Measurements from ENCODE around the gene ANKRA2.

The ANKRA2 gene, protein sequence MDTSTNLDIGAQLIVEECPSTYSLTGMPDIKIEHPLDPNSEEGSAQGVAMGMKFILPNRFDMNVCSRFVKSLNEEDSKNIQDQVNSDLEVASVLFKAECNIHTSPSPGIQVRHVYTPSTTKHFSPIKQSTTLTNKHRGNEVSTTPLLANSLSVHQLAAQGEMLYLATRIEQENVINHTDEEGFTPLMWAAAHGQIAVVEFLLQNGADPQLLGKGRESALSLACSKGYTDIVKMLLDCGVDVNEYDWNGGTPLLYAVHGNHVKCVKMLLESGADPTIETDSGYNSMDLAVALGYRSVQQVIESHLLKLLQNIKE

DNA sequence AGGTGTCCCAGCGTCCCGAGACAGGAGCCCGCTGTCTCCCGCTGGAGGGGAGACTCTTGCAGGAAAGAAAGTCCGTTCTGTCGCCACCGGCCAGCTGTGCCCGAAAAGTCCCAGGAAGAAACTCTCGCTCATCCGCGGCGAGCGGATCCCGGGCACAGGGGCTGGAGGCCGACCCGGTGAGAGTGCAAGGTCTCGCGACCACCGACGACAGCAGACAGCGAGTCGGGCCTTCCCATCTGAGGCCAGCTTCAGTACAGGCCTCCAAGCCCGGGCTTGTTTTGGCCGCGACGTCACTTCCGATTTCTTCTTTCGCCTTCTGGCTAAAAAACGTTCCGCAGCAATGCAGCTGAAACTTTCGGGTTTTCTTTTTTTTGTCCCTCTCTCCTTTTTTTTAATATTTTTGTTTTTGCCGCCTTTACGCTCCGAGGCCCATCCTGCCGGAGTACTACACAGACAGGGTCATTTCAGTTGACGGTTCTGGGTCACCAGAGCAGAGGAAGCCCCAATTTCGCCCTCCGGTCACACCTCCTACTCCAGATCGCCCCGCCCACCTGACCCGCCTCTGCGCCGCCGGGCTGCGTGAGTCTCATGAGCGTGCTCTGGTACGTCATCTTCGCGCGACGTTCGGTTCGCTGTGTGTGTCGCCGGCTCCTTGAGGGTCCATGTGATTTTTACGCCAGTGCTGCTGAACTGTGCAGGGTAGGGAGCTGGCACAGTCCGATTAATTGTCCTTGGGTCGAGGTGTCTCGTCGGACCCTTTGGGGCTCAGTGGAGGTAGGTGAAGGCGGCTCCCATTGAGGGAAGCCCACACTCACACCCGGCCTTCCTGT, at the start of gene ANKRA2, which contains the start of gene UTP15:
Gene ANKRA2 (minus strand): TSS at position 501 of the 830 bp plus-strand sequence. CDS start 2,758 bp downstream, outside the sequence.
Gene UTP15 (plus strand): TSS at position 605 of the 830 bp plus-strand sequence. CDS start 1,602 bp downstream, outside the sequence.
- peak; percentile 93 for DNase-seq

DNA sequence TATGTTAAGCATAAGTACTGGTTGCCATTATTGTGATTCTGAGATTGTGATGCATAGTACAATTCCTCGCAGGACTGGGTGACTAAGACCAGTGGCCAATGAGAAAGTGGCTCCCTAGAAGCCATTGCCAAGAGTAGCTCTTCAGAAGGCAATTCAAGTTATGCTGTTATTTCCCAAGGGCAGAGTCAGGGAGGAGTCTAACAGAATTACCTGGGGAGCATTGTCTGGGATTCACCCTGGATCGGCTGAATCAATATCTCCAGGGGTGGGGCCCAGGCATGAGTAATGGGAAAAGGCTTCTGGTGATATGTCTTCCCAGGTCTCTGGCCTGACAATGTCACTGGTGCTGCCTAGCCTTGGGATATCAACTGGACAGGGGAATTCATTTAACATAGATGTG, 49.6 kb upstream of the ANKRA2 start:
- no peak for DNase-seq

DNA sequence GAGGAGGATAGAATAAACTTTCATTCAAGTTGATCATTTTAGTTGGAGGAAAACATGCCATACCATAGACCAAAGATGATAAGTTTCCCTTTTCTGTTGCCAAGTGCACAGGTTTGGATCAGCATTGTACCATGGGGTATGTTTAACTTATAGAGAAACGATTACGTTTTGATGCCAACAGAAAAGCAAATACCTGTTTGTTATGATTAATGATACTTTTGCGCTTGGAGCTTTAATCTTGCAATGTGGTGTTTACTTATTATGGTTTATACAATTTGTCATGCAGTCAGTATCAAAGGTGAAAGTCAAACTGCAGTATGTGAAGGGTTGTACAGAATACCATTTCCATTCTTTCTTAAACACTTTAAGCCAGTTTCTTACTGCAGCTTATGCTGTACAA, 47.4 kb upstream of the ANKRA2 start:
- DNase-seq = no peak

DNA sequence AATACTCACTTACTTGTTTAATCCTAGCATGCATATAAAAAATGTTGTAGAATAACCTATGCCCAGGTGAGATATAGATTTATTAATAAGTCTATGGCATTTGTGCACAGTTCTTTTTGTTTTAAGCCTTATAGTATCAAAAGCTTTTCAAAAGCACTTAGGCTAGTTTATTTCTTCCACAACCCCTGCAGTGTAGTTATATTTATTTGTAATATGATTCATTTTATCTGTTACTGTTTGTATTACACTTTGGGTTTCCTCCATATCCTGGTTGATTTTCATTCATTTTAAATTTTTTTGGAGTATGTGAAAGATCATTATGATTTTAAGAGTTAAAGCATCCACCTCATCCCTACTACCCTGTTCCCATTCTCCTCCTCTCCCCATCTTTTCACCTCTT, 41.8 kb upstream of the ANKRA2 start:
- no peak for DNase-seq

DNA sequence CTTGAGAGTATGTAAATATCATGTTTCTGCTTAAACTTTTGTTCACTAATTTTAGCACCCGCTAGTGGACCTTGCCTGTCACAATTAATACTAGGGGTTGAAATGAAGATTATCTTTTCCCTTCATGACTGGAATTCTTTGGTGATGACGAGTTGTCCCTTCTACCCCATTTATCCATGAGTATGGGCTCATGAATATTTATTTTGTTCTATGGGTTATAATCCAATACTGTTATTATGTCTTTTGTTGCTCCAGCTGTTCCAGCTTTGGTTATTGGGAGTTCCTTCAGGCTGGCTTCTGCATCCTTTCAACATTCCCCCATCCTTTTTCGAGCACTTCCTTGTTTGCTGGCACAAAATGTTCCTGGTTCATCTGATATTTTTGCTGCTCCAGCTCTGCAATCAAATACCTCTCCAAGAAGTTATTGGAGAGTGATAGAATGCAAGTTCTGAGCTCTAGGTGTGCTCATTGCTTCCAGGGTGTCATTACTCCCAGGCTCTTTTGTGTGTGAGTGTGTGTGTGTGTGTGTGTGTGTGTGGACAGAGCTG, 40.8 kb upstream of the ANKRA2 start:
- DNase-seq = no peak

DNA sequence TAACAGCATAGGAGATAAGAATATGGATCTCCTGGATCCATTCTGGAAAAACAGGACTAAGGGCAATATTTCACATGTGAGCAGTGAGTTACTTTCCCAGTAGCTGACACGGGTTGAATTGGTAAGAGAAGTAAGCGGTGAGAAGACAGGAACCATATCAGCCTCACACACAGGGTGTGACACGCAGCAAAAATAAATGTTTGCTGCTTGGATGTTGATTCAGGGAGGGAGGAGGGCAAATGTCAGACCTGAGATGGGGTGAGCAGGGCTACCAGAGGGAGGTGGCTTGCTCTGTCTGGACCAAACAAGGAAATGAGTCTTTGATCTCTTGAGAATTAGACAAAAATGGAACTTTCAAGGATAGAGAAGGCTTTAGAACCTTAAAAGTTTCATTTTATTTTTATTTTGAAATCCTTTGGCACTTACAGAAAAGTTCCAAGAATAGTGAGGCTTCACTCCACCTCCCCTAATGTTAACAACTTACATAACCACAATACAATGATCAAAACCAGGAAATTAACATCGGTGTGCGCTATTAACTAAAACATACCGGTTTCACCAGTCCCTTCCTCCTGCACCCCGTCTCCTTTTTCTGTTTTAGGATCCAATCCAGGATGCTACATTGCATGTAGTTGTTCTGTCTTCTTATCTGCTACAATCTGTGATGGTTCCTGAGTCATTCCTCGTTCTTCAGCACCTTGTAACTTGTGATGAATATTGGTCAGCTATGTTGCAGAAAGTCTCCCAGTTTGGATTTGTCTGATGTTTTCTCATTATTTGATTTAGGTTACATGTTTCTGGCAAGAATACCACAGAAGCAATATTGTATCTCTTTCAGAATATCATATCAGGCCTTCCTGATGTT, 40.0 kb upstream of the ANKRA2 start:
- DNase-seq = no peak

DNA sequence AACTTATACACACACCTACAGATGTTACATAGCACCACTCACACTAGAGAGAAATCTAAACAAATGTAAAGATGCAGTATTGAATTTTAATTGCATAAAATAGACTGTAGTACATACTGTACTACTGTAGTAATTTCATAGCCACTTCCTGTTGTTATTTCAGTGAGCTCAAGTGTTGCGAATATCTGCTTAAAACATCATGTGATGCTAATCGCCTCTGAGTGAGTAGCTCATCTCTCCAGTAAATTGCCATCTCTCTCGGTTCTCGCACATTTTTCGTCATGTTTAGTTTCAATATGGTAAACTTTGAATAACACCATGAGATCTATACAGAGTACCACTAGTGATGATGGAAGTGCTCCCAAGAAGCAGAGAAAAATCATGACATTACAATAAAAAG, 38.6 kb upstream of the ANKRA2 start:
- DNase-seq = no peak

DNA sequence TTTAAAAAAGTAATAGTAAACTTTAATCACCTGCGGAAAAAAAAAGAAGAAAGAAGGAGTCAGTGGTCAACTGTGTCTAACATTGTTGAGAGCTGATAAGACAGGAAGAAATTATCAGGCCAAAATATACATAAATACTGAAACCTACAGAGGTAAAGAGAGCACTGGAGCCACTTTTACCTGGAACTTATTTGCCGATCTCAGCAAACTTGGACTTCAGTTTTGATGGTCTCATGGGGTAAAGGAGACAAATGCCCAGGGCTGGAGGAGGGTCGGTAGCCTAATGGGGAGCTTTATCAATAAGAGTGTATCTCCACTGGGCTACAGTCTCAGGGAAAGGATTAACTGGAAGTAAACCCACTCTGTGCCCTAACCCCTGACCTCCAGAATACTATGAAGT, 33.9 kb upstream of the ANKRA2 start:
- DNase-seq = no peak

DNA sequence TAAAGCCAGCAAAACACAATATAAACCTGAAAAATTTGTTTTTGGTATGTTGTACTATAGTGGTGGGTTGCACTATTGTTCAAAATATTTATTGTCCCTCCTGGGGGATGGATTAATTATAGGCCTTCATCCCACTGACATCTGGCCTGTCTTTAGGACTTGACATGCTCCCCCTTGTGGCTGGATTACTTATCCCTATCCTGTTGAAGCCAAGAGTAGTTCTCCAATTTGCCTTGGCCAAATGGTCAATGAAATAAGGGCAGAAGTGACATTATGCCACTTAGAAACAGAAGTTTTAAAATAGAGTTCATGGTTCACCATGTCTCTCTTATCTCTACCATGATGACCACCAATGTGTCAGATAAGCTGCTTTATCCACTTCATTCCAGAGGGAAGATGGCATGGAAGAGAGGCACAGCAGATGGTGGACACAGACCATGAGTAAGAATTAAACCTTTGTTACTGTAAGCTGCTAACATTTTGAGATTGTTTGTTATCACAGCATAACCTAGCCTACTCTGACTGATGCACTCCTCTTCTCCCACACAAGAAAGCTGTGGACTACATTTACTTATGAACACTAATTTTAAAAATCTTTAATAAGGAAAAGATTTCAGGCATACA, 31.4 kb upstream of the ANKRA2 start:
- DNase-seq = peak; percentile 3

DNA sequence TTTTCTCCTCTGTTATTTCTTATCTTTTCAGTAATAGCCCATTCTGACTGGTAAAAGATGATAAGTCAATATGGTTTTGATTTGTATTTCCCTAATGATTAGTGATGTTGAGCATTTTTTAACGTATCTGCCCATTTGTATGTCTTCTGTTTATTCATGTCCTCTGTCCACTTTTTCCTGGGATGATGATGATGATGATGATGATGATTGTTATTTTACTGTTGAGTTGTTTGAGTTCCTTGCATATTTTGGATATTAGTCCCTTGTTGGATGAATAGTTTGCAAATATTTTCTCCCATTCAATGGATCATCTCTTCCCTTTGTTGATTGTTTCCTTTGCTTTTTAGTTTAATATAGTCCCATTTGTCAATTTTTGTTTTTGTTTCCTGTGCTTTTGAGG, 27.1 kb upstream of the ANKRA2 start:
- no peak for DNase-seq

DNA sequence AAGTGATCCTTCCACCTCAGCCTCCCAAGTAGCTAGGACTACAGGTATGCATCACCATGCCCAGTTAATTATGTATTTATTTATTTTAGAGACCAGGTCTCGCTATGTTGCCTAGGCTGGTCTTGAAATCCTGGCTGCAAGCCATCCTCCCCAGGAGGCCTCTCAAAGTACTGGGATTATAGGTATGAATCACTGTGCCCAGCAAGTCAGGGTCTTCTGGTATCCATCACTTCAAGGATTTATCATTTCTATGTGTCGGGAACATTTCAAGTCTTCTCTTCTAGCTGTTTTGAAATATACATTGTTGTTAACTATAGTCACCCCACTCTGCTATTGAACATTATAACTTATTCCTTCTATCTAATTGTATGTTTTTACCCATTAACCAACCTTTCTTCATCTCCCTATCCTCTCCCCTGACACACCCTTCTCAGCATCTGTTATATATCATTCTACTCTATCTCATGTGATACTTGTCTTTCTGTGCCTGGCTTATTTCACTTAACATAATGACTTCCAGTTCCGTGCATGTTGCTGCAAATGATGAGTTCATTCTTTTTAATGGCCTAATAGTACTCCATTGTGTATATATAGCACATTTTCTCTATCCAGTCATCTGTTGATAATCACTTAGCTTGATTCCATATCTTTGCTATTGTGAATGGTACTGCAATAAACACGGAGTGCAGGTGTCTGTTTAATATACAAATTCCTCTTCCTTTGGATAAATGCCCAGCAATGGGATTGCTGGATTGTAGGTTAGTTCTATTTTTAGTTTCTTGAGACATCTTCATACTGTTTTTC, 26.5 kb upstream of the ANKRA2 start:
- DNase-seq = no peak

DNA sequence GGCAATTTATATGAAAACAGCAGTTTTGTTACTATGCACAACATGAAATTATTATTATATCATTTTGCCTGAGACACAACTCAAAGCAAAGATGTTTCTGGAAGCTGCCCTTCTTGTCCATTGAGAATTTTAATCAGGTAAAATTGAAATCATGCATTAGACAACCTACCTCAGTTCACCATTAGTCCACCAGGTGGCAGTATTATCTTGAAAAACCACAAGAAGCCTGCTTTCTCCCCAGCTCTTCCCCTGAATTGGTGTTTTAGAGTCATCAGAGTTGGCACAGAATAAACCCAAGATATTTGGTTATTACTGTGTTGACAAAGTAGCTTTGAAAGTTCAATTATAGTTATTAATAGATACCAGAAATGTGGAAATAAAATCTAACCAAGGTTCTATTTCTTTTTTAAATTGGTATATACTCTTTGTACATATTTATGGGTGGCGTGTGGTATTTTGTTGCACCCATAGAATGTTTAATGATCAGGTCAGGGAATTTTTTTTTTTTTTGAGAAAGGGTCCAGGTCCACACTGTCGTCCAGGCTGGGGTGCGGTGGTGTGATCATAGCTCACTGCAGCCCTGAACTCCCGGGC, 25.8 kb upstream of the ANKRA2 start:
- peak; percentile 84 for DNase-seq

DNA sequence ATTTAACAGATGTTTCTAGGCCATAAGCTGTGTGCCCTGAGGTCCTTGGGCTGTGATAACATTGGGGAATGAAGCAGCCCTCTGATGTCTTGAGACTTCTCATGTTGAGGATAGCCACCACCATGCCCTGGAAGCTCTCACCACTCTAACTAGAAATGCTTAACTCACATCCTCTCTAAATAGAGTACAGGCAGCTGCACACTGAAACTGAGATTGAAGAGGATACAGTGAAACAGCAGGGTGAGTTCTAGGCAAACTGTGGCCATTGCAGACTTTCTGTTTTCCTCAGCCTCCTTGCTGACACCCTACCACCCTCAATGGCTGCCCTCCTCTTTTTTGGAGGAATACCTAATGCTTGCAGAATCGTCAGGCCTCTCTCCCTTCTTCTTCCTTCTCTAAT, 22.5 kb upstream of the ANKRA2 start:
- DNase-seq = no peak

DNA sequence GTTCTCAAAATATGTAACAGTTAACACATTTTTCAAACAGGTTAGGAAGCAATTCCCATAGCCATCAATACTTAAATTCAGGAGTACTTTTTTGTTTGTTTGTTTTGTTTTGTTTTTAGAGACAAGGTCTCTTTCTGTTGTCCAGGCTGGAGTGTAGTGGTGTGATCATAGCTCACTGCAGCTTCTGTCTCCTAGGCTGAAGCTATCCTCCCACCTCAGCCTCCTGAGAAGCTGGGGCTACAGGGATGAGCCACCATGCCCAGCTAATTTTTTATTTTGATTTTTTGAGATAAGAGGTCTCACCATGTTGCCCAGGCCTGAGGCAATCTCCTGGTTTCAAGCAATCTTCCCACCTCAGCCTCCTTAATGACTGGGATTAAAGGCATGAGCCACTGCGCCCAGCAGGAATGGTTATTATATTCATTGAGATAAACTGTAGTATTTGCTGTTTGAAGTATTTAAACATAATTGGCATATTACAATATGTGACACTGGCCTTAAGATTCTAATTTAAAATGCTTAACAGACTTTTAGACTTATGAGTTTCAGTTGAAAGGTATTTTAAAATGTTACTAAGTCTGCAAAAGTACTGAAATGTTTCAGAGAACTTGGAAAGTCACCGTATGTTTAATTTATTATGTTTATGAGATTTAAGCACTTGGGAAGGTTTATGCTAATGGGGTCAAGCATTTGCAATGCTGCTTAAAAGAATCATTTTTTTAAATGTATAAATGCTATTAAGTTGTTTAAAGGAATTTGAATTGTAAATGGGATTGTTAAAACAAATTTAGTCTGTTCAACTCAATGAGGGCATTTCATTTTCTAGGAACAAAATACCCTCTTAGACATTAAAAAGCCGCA, 17.1 kb upstream of the ANKRA2 start:
- DNase-seq = no peak

DNA sequence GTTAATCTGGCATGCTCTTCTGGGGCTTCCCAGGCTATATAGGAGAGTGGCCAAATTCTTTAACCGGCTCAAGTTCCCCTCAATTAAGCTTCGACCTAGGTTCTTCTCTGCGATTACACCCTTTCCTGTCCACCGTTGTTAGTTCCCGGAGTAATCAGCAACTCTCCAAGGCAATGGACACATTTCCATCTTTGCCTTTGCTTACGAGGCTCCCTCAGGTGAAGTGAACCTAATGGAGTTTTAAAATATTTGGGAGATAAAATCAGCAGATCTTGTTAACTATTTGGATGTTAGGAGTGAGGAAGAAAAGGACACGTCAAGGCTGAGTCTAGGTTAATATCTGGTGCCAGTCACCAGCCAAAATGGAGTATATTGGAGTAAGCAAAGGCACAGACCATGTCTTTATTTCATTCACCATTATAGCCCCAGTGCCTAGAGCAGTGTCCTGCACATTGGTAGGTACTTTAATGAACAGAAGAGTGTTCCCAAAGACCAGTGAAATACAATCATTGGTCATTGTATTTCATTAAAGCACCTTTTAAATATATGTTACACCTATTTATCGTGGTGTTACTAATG, 619 bp upstream of the ANKRA2 start:
- DNase-seq = no peak

DNA sequence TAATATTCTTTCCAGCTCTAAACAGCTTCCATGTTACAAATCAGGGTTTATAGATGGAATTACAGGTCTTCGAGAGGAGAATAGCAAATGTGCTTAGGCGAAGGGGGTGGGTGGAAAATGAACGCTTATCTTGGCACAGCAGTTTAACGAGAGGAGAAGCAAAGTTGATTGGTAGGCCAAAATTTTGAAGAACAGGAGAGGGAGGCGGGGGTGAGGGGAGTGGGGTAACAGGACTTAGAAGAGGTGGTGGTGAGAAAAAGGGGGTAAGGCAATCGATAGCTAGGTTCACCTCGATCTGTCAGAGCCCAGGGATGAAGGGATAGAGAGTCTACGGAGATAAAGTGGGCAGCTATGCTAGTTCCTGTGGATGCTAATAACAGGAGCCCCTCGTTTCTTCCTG, 764 bp downstream of the ANKRA2 start:
- no peak for DNase-seq

DNA sequence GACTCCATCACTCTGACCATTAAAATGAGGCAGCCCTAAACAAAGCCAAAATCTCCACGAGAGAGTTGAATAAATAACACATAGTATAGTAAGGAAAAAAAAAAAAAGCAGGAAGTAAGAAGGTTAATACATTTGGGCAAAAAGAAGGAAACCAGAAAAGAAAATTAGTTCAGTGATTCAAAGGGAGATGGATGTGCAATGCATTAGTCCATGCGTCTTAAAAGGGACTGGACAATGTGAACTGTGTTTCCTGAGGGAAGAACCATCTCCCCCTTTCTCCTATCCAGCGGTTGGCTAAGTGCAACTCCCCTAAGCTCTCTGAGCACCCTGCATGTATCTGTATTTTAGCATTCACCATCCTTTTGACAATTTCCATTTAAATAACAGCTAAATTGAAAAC, 1.4 kb downstream of the ANKRA2 start:
- no peak for DNase-seq

DNA sequence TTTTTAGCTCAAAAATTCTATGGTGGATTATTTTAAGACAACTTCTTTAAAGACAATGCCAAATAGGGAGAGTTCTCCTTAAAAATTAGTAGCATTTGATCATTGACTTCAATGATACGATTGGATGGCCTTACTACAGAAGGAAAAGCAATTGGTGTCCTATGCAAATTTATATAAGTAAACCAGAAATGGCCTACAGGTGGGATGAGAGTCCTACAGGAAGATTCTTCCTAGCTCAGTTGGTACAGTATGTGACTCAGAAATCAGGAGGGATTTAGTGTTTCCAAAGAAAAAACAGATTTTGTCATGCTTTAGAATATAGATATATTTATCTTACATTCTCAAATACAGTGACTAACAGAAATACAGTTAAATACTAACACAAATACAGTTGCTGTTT, 6.5 kb downstream of the ANKRA2 start:
- DNase-seq = no peak

DNA sequence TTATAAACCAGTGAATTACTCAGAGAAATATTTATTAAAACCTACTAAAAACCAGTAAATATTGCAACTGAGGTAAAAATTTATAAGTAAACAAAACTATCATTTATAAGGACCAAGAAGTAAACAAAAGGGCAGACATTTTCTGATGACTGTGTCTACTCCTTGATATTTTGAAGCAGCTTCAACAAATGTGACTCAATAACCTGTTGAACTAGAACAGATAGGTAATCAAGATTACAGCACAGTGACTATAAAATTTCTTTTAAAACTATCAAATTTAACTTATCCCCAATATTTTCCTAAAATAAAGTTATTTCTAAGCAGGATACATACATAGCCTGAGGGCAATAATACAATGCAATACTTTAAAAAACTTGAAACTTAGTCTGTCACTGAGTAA, 12.8 kb downstream of the ANKRA2 start:
- no peak for DNase-seq

DNA sequence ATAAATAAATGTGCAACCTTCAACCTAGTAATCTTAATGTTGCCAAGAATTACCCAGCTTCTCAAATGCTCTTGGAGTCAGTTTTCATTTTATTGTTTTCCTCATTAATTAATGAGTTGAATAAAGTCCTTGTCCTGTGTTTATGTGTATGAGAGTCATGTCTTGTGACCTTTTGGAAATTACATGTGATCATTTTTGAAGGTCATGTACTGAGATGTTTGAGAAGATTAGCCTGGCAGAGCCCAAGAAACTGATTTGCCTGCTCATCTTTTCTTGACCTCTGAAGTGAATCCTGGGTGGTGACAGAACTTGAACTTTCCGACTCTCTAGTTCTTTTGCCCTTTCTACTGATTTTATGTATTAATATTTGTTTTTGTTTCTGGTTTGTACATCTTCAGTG, 15.4 kb downstream of the ANKRA2 start:
- DNase-seq = no peak

All from NCI-H1436 (cell line).